HG02642 (cell line): ENCODE measurements around the gene APOL1.
"Not testable (repeated sequence)": the region's sequence is repeated elsewhere in the genome, so short reads cannot be mapped to it uniquely, and the experiment has no call there.

ENCODE experiments used
- ATAC-seq: cut with Tn5 transposase; IDR thresholded peaks from one replicate; pipeline ENCODE4 v1.9.1; 2021; ENCODE audit warnings: mild to moderate bottlenecking; ENCODE audit not compliant: unreplicated experiment, poor library complexity

The APOL1 gene

DNA sequence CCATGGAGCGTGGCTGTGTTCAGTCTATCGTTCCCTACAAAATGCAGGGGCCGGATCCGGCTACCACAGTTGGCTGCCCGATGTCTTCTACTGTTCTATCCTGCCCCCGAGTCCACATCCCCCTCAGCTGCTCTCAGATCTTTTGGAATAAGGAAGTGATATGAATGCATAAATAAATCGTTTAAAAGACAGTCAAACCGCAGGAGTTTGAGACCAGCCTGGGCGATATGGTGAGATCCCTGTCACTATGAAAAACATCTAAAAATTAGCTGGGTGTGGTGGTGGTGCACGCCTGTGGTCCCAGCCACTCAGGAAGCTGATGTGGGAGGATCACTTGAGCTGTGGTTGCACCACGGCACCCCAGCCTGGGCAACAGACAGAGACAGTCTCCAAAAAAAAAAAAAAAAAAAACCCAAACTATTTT lies 37.0 kb downstream of the APOL1 start:
- not testable (repeated sequence) for ATAC-seq

DNA sequence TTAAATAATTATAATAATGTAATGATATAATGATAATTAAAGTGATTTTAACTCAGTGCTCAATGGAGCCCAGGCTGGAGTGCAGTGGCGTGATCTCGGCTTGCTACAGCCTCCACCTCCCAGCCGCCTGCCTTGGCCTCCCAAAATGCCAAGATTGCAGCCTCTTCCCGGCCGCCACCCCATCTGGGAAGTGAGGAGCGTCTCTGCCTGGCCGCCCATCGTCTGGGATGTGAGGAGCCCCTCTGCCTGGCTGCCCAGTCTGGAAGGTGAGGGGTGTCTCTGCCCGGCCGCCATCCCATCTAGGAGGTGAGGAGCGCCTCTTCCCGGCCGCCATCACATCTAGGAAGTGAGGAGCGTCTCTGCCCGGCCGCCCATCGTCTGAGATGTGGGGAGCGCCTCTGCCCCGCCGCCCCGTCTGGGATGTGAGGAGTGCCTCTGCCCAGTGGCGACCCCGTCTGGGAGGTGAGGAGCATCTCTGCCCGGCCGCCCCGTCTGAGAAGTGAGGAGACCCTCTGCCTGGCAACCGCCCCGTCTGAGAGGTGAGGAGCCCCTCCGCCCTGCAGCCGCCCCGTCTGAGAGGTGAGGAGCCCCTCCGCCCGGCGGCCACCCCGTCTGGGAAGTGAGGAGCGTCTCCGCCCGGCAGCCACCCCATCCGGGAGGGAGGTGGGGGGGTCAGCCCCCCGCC lies 37.6 kb downstream of the APOL1 start:
- not testable (repeated sequence) for ATAC-seq

DNA sequence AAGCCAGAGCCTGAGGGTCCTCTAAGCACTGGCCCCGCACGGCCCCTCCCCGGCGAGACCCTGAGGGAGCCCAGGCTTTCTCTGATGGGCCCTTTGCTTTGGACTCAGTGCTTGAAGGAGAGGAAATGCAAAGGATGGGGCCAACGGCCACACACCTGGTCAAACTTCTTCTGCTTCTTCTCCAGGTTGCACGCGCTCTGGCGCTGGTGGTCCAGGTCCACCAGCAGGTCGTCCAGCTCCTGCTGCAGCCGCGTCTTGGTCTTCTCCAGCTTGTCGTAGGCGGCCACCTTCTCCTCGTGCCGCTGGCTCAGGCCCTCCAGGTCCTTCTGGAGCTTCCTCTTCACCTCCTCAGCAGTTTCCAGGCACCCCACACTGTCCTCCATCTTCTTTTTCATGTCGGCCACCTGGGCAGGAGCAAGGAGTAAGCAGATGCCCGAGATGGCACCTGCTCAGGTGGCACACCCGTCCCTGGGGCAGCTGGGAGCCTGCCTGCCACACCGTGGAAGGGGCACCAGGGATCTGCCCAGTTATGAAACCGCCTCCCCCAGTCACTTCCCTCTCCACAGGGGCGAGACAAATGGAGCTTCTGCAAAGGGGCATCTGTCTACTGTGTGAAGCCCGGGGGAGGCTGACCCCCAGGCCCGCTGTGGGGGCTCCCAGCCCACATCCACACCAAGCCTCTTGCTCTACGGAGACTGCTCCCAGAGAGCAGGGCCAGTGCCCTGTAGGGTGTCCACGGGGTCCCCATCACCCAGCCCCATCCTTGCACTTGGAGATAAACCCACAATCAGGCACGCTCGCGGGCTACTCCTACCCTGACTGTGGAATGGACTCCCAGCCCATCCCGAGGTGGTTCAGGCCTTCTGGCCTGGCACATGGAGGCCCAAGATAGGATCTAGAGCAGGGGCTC lies 39.2 kb downstream of the APOL1 start:
- ATAC-seq: no peak

DNA sequence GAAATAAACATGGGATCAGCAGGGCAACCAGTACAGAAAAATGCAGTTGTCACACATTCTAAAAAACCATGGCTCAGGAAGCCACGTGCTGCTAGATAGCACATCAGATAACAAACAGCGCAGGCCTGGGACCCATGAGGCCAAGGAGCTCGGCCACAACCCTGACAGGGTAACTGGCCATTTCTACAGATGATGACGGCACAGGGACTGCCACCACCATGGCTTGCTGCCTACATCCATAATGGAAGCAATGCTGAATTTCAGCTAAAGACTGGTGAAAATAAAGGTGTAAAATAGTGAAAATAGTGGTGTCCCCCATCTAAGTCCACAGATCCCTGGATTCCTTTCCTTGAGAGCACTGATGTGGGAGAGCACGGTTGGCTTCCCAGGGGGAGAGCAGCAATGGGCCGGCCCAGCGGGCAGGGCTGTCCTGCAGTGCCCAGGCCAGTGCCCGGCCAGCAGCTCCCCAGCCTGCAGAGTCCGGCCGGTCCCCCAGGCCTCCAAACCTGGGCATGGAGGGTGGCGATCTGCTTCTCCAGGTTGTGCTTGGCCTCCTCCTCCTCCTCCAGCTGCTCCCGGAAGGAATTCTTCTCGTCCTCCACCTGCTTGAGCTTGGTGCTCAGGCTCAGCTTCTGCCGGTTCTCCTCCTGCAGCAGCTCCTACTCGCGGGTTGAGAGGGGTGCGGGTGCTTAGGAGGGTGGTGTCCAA lies 40.0 kb downstream of the APOL1 start:
- no peak for ATAC-seq

DNA sequence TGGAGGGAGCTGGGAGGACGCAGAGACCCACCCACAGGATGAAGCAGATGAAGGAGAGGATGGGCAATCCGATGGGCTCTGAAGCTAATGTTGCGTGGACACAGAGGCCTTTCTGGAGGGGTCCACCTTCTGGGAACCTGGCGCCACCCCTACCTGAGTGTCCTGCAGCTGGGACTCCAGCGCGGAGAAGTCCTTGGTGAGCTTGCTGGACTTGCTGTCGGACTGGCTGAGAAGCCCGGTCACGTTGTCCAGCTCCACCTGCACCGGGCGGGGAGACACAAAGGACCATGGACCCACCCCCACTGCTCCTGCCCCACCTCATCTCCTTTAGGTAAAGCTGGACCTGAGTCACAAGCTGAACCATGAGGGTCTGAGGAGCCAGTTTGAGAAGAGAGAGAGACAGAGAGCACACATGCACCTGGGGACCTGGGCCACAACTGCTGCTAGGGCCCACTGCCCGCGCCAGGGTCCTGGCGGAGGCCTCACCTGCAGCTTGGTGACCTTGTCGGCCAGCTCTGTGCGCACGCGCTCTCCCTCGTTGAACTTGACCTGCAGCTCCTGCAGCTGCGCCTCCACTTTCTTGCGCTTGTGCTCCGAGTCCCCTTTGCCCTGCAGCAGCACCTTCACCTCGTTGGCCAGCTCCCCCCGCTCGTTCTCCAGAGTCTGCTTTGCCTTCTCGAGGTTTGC lies 40.8 kb downstream of the APOL1 start:
- ATAC-seq: no peak

DNA sequence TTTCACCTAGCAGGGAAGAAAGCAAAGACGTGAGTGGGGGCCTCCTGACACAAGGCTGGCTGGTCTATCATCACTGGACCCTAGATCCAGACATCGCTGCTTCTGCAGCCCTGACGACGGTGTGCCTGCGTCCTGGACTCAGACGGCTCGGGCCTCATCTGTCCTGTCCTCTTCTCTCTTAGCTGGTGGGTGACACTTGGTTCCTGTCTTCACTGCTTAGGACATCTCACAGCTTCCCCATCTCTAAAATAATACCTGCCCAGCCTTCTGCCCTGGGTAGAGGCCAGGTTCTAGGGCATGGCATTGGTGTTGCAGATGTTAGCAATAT lies 41.3 kb downstream of the APOL1 start:
- ATAC-seq: no peak

DNA sequence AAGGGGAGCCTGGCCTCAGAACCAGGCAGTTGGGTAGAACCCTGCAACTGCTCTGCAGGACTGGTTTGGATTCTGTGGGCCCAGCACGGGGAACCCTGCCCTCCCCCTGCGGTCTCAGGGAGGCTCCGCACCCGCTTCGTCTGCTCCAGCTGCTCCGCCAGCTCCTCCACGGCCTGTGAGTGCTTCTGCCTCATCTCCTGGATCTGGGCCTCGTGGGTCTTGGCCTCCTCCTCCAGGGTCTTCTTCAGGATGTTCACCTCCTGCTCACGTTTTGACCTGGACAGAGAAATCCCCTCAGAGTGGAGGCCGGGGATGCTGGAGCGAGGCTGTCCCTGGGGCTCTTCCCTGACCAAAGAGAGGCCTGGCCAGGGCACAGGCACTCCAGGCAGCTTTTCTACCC lies 41.9 kb downstream of the APOL1 start:
- ATAC-seq: no peak

DNA sequence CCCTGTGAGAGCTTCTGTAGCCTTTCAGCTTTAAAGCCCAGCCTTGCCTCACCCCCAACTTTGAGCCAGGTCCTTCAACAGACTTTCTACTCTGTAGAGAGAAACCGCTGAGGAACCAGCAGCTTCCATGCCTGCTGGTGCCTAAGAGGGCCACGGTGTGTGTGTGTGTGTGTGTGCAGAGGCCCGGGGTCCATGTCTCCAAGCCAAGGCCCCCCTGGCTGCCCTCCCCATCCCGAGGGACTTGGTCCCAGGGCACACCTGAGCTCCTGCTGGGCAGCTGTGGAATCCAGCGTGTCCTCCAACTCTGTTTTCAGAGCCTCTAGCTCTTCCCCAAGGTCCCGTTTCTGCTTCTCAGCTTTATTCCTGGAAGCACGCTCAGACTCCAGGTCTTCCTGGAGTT lies 42.3 kb downstream of the APOL1 start:
- ATAC-seq: no peak

DNA sequence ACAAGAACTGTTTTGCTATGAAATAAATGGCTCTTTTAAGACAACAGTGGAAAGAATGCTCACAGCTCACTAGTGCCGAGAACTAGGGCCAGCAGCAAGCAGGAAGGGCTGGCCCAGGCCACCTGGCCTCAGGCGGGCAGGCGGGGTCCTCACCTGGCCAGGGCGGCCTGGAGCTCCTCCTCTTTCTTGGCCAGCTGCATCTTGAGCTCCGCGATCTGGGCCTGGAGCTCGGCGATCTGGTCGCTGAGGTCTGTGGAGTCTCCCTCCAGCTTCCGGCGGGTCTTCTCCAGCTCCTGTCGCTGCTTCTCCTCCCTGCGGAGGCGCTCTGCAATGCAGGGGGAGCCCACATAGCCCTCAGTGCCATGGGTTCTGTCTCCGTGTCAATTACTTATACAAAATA lies 43.8 kb downstream of the APOL1 start:
- ATAC-seq: no peak

DNA sequence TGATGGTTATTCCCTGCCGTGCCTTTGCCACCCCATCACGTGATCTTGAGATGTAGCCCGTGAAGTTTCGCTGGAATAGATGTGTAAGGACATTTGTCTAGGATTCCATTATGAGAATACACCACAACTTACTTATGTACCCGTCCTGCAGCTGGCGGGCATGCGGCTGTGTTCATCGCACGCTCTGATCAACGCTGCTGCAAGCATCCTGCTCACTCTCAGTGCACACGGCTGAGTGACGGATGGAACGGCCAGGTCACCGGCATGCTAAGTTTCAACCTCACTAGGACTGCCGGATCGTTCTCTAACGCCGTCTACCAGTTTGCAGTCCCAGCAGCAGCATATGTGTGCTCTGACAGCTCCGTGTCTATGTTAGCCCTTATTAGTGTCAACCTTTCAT lies 44.6 kb downstream of the APOL1 start:
- no peak for ATAC-seq

DNA sequence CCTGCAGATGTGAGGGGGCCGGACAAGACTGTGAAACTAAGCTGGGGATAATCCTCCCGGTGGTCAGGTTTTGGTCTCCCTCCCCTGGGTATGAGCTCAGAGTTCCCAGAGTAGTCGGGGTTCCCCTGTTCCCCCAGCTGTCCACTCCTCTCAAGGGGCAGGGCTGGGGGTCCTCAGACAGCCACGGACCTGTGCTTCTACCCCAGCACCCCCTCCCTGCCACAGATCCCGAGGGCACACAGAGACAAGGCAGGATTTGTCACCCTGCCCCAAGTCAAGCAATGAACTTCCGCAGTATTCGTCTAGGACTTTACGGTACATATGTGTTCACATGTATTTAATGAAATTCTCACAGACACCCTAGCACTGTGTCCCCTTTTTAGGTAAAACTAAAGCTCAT lies 45.2 kb downstream of the APOL1 start:
- no peak for ATAC-seq

DNA sequence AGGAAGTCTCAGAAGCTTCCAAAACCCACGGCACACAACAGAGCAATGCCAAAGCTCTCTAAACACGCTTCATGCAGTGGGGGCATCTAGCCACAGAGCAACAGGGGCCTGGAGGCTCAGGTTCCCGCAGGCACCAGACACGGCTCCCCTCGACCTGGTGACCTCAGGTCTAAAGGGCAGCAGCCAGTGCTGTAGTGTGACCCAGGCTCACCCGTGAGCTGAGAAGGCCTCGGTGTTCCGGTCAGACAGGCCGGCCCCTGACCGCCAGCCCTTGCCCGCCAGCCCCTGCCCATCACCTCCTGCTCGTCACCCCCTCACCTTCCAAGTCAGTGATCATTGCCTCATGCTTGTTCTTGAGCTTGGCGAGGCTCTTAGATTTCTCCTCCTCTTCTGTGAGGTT lies 45.7 kb downstream of the APOL1 start:
- no peak for ATAC-seq

DNA sequence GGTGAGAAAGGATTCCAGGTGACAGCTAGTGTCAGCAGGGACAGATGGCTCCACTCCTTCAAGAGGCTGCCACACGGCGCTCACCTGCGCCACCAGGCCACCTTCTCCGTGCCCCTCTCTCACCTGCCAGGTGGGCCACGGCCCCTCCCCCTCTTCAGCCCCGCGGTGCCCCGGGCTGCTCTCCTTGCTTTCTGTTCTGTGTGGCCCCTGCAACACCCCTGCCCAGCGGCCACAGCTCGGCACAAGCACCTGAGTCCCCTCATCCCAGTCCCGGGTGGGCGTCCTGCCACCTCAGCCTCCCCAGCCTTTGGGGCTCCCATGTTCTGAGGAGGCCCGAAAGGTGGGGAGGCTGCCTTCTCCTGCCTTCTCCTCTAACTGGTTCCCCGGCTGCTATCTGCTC lies 46.4 kb downstream of the APOL1 start:
- ATAC-seq: no peak

DNA sequence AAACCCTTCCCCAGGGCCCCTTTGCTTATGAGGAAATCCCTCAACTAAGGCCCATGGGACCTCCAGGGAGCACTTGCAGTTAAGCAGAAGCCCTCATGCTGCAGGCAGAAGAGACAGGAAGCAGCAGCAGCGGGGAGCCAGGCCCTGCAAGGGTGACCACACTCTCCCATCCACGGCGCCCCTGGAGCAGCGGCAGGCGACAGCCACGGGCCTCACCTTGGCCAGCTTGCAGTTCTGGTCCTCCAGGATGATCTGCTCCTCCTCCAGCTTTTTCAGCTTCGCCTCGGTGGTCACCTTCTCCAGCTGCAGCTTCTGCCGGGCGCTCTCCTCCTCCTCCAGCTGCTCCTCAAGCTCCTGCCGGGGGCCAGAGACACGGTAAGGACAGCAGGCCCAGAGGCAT lies 47.0 kb downstream of the APOL1 start:
- ATAC-seq: no peak

DNA sequence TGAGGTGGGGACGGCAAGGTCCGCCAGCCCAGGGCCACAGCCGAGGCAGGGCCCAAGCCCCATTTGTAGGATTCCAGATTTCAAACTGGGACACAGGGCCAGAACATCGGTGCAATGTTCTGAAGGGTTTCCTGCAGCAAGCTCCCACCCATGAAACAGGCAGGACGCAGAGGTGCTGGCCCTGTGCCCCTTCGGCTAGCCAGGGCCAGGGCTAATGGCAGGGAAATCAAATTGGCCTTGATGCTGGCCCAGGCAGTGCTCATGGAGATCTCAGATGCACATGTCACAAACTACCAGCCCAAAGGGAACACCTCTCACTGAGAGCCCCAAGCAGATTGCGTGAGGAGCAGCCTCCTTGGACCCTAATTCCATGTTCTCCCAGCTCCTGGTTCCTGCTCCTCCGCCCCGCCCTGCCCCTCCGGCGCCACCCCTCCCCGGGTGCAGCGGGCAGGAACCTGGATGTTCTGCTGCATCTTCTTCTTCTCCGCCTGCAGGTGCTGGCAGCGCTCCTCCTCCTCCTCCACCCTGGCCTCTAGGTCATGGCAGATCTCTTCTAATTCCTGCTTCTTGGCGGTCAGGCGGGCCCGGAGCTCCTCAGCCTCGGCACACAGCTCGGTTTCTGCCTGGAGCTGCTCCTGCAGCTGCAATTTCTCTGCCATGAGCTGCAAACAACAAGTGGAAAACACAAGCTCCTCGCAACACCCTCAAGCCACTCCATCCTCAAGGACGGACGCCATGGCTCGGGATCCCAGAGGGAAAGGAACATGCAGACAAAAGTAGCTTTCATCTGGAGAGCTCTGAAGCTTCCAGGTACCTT lies 47.7 kb downstream of the APOL1 start:
- ATAC-seq: no peak

DNA sequence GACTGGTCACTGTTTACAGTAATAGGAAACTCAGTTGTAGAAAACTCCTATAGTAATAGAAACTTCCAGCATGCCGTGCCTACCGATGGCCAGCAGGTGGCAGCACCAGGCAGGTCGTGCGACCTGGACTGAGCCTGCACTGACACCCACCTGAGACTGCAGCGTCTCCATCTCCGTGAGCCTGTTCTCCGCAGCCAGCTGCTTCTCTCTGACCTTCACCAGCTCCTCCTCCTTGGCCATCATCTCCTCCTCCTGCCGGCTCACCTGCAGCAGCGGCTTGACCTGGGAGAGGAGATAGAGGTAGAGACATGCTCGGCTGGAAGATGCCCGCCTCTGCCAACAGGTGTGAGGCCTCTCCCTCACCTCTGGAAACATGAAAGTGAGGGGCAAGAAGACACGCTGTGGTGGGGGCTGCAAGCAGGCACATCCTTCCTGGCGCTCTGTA lies 48.5 kb downstream of the APOL1 start:
- ATAC-seq: peak; percentile 50

DNA sequence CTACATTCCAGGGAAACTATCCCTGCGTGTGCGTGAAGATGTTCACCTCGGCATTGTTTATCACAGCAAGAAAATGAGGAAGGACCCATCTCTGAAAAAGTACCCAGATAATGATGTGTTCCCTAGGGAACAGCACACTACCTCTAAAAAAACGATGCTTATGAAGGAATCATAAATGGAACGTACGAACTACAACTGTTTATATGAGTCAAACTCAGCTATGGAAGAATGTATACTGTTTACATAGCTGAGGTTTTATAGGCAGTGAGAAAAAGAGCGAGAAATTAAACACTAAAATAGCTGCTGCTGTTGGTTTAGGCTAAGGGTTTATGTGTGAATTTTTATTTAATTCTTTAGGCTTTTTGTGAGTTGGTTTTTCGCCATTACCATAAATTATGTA lies 48.9 kb downstream of the APOL1 start:
- ATAC-seq: no peak

DNA sequence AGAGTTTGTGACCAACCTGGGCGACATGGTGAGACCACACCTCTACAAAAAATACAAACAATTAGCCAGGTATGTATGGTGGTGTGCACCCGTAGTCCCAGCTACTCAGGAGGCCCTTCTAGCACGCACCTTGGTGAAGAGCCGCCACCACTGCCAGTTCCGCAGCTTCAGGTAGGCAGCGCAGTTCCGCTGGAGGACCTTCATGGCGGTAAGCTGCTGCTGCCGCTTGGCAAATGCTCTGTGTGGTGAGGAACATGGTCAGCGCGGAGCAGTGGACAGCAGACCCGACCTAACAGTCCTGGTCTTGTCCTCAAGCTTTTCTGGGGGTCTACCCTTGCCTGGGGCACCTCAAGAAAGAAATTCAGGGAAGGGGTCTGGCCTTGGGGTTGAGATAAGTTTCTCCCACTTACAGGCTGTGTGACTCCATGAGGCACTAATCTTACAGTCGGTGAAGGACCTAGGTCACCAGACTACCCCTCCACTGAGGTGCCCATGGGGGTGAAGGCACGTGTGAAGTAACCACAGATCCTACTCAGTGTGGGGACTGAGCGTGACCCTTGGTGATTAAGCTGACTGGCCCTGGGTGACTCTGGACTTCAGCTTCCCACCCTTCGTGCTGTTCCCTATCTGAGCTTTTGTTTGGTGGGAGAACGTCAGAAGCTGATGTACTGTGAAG lies 49.6 kb downstream of the APOL1 start:
- ATAC-seq: no peak

DNA sequence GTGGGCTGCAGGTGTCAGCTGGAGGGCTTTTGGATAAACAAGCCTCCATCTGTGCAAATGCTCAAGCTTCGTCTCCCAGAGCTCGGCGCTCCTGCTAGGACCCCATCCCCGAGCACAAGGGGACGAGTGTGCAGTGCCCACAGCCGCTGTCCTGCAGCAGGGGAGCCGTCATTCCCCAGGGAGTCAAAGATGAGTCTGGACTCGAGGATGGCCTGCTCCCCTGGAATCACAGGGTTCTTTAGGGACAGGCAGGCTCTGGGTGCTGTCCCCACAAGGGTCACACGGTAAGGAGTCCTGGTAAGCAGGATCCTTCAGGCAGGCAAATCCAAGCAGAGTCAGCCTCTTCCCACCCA lies 50.2 kb downstream of the APOL1 start:
- no peak for ATAC-seq
